ENCODE measurements around the gene COPS4.
"Not testable (repeated sequence)": the region's sequence is repeated elsewhere in the genome, so short reads cannot be mapped to it uniquely, and the experiment has no call there.

The COPS4 gene

GRCh38 chr4:83025563-83025962, 9.4 kb upstream of the COPS4 start:
- H3K27ac ChIP-seq (ENCODE audit: low read length) = no peak overlapping the region
- H3K36me3 ChIP-seq (ENCODE audit: insufficient read depth, low read depth, low read length) = no peaks in the 10 kb centered on the region
- peaks cover 22% of the 10 kb centered on the region for H3K27me3 ChIP-seq (ENCODE audit: insufficient read depth, low read length)
- peaks cover 3% of the 10 kb centered on the region for H3K9me3 ChIP-seq (ENCODE audit: insufficient read depth, low read depth, low read length)
- no peaks in the 10 kb centered on the region for H3K4me1 ChIP-seq (ENCODE audit: insufficient read depth, low read length)
- H3K9ac ChIP-seq (ENCODE audit: low read depth, low read length) = no peak overlapping the region
- no peak overlapping the region for H3K4me3 ChIP-seq (ENCODE audit: low read length)

- no peaks in the 10 kb centered on the region for H3K4me1 ChIP-seq (ENCODE audit: insufficient read depth, low read length)
- peaks cover 22% of the 10 kb centered on the region for H3K27me3 ChIP-seq (ENCODE audit: insufficient read depth, low read length)
- no peak overlapping the region for H3K27ac ChIP-seq (ENCODE audit: low read length)
- no peak overlapping the region for H3K4me3 ChIP-seq (ENCODE audit: low read length)
- peaks cover 3% of the 10 kb centered on the region for H3K9me3 ChIP-seq (ENCODE audit: insufficient read depth, low read depth, low read length)
- no peaks in the 10 kb centered on the region for H3K36me3 ChIP-seq (ENCODE audit: insufficient read depth, low read depth, low read length)
- H3K9ac ChIP-seq (ENCODE audit: low read depth, low read length) = no peak overlapping the region
Observed at GRCh38 chr4:83028976-83029375, 6.0 kb upstream of the COPS4 start.

GRCh38 chr4:83029688-83030087, 5.3 kb upstream of the COPS4 start:
- H3K9me3 ChIP-seq (ENCODE audit: insufficient read depth, low read depth, low read length) = peaks cover 3% of the 10 kb centered on the region
- no peaks in the 10 kb centered on the region for H3K4me1 ChIP-seq (ENCODE audit: insufficient read depth, low read length)
- H3K27ac ChIP-seq (ENCODE audit: low read length) = no peak overlapping the region
- H3K36me3 ChIP-seq (ENCODE audit: insufficient read depth, low read depth, low read length) = no peaks in the 10 kb centered on the region
- no peak overlapping the region for H3K9ac ChIP-seq (ENCODE audit: low read depth, low read length)
- H3K4me3 ChIP-seq (ENCODE audit: low read length) = no peak overlapping the region
- peaks cover 22% of the 10 kb centered on the region for H3K27me3 ChIP-seq (ENCODE audit: insufficient read depth, low read length)

GRCh38 chr4:83036991-83037665, 2.1 kb downstream of the COPS4 start:
- no peaks in the 10 kb centered on the region for H3K36me3 ChIP-seq (ENCODE audit: insufficient read depth, low read depth, low read length)
- H3K4me3 ChIP-seq (ENCODE audit: low read length) = no peak overlapping the region
- H3K27me3 ChIP-seq (ENCODE audit: insufficient read depth, low read length) = no peaks in the 10 kb centered on the region
- H3K9ac ChIP-seq (ENCODE audit: low read depth, low read length) = no peak overlapping the region
- H3K9me3 ChIP-seq (ENCODE audit: insufficient read depth, low read depth, low read length) = no peaks in the 10 kb centered on the region
- peaks cover 2% of the 10 kb centered on the region; the same call in 1 of the 2 replicates for H3K4me1 ChIP-seq (ENCODE audit: insufficient read depth, low read length)
- no peak overlapping the region for H3K27ac ChIP-seq (ENCODE audit: low read length)

- no peaks in the 10 kb centered on the region for H3K9me3 ChIP-seq (ENCODE audit: insufficient read depth, low read depth, low read length)
- H3K27me3 ChIP-seq (ENCODE audit: insufficient read depth, low read length) = no peaks in the 10 kb centered on the region
- peaks cover 2% of the 10 kb centered on the region; the same call in 1 of the 2 replicates for H3K4me1 ChIP-seq (ENCODE audit: insufficient read depth, low read length)
- H3K27ac ChIP-seq (ENCODE audit: low read length) = no peak overlapping the region
- no peaks in the 10 kb centered on the region for H3K36me3 ChIP-seq (ENCODE audit: insufficient read depth, low read depth, low read length)
- H3K9ac ChIP-seq (ENCODE audit: low read depth, low read length) = no peak overlapping the region
- no peak overlapping the region for H3K4me3 ChIP-seq (ENCODE audit: low read length)
Observed at GRCh38 chr4:83040269-83040668, 5.3 kb downstream of the COPS4 start.

GRCh38 chr4:83043157-83043556, 8.2 kb downstream of the COPS4 start:
- not testable (repeated sequence) for H3K36me3 ChIP-seq (ENCODE audit: insufficient read depth, low read depth, low read length); H3K9ac ChIP-seq (ENCODE audit: low read depth, low read length); H3K9me3 ChIP-seq (ENCODE audit: insufficient read depth, low read depth, low read length); H3K27ac ChIP-seq (ENCODE audit: low read length); H3K27me3 ChIP-seq (ENCODE audit: insufficient read depth, low read length); H3K4me3 ChIP-seq (ENCODE audit: low read length); H3K4me1 ChIP-seq (ENCODE audit: insufficient read depth, low read length)

GRCh38 chr4:83043801-83044407, 8.9 kb downstream of the COPS4 start:
- Histone ChIP-seq H3K9me3 (ENCODE audit: insufficient read depth, low read depth, low read length) (no peaks in the 10 kb centered on the region), H3K4me3 (ENCODE audit: low read length) (no peak overlapping the region), H3K36me3 (ENCODE audit: insufficient read depth, low read depth, low read length) (no peaks in the 10 kb centered on the region), H3K4me1 (ENCODE audit: insufficient read depth, low read length) (no peaks in the 10 kb centered on the region), H3K27ac (ENCODE audit: low read length) (no peak overlapping the region), H3K9ac (ENCODE audit: low read depth, low read length) (no peak overlapping the region), H3K27me3 (ENCODE audit: insufficient read depth, low read length) (no peaks in the 10 kb centered on the region)

GRCh38 chr4:83046693-83047473, 11.9 kb downstream of the COPS4 start:
- Histone ChIP-seq H3K9me3 (ENCODE audit: insufficient read depth, low read depth, low read length) (no peaks in the 10 kb centered on the region), H3K27ac (ENCODE audit: low read length) (no peak overlapping the region), H3K4me3 (ENCODE audit: low read length) (no peak overlapping the region), H3K4me1 (ENCODE audit: insufficient read depth, low read length) (no peaks in the 10 kb centered on the region), H3K9ac (ENCODE audit: low read depth, low read length) (no peak overlapping the region), H3K36me3 (ENCODE audit: insufficient read depth, low read depth, low read length) (peaks cover 19% of the 10 kb centered on the region; the same call in 1 of the 2 replicates), H3K27me3 (ENCODE audit: insufficient read depth, low read length) (no peaks in the 10 kb centered on the region)

GRCh38 chr4:83048781-83049180, 13.8 kb downstream of the COPS4 start:
- H3K27me3 ChIP-seq (ENCODE audit: insufficient read depth, low read length); H3K9me3 ChIP-seq (ENCODE audit: insufficient read depth, low read depth, low read length); H3K27ac ChIP-seq (ENCODE audit: low read length); H3K4me1 ChIP-seq (ENCODE audit: insufficient read depth, low read length); H3K4me3 ChIP-seq (ENCODE audit: low read length); H3K9ac ChIP-seq (ENCODE audit: low read depth, low read length): not testable (repeated sequence)
- peaks cover 34% of the 10 kb centered on the region for H3K36me3 ChIP-seq (ENCODE audit: insufficient read depth, low read depth, low read length)

- Histone ChIP-seq H3K9me3 (ENCODE audit: insufficient read depth, low read depth, low read length) (no peaks in the 10 kb centered on the region), H3K36me3 (ENCODE audit: insufficient read depth, low read depth, low read length) (peaks cover 43% of the 10 kb centered on the region), H3K4me1 (ENCODE audit: insufficient read depth, low read length) (no peaks in the 10 kb centered on the region), H3K9ac (ENCODE audit: low read depth, low read length) (no peak overlapping the region), H3K4me3 (ENCODE audit: low read length) (no peak overlapping the region), H3K27ac (ENCODE audit: low read length) (no peak overlapping the region), H3K27me3 (ENCODE audit: insufficient read depth, low read length) (no peaks in the 10 kb centered on the region)
Observed at GRCh38 chr4:83054928-83055327, 19.9 kb downstream of the COPS4 start.

GRCh38 chr4:83062739-83063138, 27.8 kb downstream of the COPS4 start:
- Histone ChIP-seq H3K9me3 (ENCODE audit: insufficient read depth, low read depth, low read length) (no peaks in the 10 kb centered on the region), H3K36me3 (ENCODE audit: insufficient read depth, low read depth, low read length) (peaks cover 53% of the 10 kb centered on the region), H3K27ac (ENCODE audit: low read length) (no peak overlapping the region), H3K4me3 (ENCODE audit: low read length) (no peak overlapping the region), H3K9ac (ENCODE audit: low read depth, low read length) (no peak overlapping the region; the same call in 1 of the 2 replicates), H3K27me3 (ENCODE audit: insufficient read depth, low read length) (no peaks in the 10 kb centered on the region), H3K4me1 (ENCODE audit: insufficient read depth, low read length) (no peaks in the 10 kb centered on the region)

- H3K9ac ChIP-seq (ENCODE audit: low read depth, low read length) = no peak overlapping the region
- H3K27me3 ChIP-seq (ENCODE audit: insufficient read depth, low read length) = no peaks in the 10 kb centered on the region
- H3K4me1 ChIP-seq (ENCODE audit: insufficient read depth, low read length) = no peaks in the 10 kb centered on the region
- H3K27ac ChIP-seq (ENCODE audit: low read length) = no peak overlapping the region
- peaks cover 64% of the 10 kb centered on the region for H3K36me3 ChIP-seq (ENCODE audit: insufficient read depth, low read depth, low read length)
- no peaks in the 10 kb centered on the region for H3K9me3 ChIP-seq (ENCODE audit: insufficient read depth, low read depth, low read length)
- H3K4me3 ChIP-seq (ENCODE audit: low read length) = no peak overlapping the region
Observed at GRCh38 chr4:83065266-83065665, 30.3 kb downstream of the COPS4 start.
